CD4-positive, alpha-beta T cell treated with Interleukin-17A for 4 hours (primary cell): ENCODE results near the gene GDE1.
"Not testable (repeated sequence)": the region's sequence is repeated elsewhere in the genome, so short reads cannot be mapped to it uniquely, and the experiment has no call there.

Source experiments
- DNase-seq: peaks from one replicate; pipeline ENCODE4 v3.0.0-alpha.2; 2020; ENCODE audit warnings: mixed read lengths

GDE1 gene, protein sequence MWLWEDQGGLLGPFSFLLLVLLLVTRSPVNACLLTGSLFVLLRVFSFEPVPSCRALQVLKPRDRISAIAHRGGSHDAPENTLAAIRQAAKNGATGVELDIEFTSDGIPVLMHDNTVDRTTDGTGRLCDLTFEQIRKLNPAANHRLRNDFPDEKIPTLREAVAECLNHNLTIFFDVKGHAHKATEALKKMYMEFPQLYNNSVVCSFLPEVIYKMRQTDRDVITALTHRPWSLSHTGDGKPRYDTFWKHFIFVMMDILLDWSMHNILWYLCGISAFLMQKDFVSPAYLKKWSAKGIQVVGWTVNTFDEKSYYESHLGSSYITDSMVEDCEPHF

DNA sequence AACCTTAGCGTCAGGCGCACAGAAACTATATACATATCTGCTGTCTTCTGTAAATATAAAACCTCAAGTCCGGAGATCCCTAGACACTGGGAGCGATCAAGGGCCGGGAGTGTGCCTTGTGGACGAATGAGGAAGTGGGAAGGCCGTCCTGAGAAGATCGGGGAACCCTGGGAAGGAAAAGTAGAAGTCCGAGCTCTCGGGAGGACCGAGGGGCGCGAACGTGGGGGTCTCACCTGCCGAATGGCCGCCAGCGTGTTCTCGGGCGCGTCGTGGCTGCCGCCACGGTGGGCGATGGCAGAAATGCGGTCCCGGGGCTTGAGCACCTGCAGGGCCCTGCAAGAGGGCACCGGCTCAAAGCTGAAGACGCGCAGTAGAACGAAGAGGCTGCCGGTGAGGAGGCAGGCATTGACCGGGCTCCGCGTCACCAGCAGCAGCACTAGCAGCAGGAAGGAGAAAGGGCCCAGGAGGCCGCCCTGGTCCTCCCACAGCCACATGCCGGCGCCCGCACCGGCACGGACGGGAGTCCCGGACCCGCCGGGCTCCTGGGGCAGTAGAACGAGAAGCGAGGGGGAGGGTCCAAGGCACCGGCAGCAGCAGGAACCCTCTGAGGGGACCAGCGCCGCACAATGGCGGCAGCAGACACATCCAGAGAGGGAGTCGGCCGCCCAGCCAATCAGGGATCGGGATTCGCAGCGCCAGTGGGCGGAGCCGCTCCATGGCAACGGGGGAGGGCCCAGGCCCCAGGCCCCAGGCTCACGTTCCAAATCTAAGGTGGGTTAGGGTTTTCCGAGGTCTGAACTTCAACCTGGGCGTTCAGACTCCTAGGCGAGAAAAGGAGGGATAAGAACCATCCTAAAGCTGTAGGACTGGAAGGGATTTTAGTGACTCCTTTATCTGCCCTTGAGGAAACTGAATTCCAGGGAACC is at the start of gene GDE1:
Gene GDE1, minus strand, starts transcription at position 628 of the 926 bp plus-strand sequence. Its CDS starts 134 bp downstream, at position 494.
- peak; percentile 97 for DNase-seq

DNA sequence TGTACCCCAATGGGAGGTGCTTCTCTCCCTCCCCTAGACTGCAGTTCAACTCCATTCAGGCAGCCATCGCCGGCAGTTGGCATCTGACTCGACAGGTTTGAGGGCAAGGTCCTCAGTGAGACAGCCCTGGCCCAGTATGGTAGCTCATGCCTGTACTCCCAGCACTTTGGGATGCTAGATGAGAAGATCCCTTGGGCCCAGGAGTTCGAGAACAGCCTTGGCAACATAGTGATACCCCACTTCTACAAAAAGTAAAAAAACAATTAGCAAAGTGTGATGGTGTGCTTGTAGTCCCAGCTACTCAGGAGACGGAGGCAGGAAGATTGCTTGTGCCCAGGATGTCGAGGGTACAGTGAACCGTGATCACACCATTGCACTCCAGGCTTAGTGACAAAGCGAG is 45.7 kb upstream of the GDE1 start:
- no peak for DNase-seq

DNA sequence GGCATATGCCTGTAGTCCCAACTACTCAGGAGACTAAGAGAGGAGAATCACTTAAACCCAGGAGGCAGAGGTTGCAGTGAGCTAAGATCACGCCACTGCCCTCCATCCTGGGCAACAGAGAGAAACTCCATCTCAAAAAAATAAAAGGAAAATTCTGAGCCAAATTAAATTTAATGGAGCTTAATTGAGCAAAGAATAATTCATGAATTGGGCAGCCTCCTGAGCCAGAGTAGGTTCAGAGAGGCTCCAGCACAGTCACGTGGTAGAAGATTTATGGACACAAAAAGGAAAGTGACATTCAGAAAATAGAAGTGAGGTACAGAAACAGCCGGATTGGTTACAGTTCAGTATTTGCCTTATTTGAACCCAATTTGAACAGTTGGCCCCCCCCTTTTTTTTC is 44.5 kb upstream of the GDE1 start:
- DNase-seq: no peak

DNA sequence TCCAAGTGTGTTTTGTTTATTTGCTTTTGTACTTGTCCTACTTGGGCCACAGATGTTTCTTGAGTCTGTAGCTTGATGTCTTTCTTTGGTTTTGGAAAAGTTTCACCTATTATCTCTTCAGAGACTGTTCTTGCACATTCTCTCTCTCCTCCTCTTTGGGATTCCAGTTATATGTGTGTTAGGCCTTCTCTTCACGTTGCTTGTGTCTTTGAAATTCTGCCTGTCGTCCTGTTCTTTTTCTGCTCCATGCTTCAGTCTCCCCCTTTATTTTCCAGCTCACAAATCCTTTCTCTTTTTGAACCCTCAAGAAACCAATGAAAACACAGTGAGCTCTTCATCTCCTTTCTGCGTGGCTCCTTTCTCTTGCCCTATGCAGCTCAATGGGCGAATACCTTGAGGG is 41.5 kb upstream of the GDE1 start:
- no peak for DNase-seq

DNA sequence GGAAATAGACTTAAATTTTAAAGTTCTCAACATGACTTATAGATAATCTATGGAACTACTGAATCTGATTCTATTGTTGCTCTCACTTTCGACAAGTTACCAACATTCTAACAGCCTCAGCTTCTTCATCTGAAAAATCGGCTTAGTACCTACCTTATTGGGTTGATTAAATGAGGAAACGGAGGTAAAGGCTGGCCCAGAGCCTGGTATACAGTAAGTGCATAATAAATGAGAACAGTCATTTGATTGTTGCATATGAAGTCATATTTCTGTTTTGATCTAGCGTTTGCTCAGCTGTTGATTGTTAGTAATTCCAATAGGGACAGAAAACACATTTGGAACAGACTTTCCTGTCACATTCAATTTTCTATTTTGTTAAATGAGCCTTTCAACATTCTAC is 38.2 kb upstream of the GDE1 start:
- DNase-seq: no peak

DNA sequence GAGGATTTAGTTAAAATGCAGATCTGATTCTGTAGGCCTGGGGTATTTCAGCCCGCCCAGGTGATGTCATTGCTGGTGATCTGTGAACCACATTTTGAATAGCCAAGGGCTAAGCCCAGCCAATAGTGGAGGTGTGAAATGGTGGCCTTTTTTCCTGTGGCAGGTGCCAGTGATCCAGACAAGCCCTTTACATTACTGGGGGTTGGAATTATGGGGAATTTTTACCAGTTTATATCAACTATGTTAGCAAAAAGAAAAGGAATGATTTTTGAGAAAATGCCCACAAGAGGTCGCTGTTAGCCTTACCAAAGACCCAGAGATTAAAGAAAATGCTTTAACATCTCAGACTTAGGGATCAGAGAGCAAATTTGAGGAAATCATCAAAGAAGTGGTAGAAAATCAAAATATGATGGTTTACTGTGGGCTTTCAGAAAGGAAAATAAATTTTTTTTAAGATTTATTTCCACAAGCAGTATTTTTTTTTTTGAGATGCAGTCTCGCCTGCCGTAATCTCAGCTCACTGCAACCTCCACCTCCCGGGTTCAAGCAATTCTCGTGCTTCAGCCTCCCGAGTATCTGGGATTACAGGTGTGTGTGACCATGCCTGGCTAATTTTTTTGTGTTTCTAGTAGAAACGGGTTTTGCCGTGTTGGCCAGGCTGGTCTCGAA is 37.5 kb upstream of the GDE1 start:
- DNase-seq: peak; percentile 46

DNA sequence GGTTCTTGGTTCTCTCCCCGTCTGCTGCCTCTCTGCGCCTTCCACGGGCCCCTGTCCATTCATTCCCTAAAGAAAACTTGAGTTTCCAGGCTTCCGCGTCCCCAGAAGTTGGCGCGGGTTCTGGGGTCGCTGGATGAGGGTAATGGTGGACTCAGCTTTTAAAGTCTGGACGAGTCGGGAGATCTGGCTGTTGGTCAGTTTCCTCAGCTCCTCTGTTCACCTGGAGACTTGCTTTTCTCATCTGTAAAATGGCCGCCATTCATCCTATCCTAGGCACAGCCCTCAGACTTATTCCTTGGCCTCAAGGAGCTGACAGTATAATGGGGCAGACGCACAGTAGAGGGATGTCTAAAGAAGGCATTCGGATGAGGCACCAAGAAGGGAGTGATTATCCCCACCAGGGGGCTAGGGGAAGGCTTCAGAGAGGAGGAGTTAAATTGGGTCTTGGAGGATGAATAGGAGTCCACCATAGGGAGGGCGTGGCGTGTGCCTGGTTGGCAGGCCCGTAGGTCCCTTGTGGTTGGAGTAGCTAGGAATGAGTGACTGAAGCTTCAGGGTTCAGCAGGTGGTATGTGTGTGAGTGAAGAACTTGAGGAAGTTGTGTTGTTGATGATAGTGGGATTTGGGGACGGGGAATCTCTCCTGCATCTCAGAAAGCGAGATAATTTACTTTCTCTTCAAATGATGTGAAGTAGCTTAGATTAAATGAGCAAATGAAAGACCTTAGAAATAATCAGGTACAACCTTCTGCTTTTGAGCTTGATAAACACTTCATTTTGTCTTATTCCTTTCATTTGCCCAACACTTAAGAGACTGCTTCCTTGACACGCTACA is 34.3 kb upstream of the GDE1 start:
- peak; percentile 12 for DNase-seq

GRCh38 chr16:19555186-19555937 is 33.5 kb upstream of the GDE1 start, which contains the start of gene VPS35L:
Gene VPS35L (plus strand): TSS chr16:19555703. CDS start chr16:19555730, 27 bp downstream.
- peak; percentile 98 for DNase-seq

DNA sequence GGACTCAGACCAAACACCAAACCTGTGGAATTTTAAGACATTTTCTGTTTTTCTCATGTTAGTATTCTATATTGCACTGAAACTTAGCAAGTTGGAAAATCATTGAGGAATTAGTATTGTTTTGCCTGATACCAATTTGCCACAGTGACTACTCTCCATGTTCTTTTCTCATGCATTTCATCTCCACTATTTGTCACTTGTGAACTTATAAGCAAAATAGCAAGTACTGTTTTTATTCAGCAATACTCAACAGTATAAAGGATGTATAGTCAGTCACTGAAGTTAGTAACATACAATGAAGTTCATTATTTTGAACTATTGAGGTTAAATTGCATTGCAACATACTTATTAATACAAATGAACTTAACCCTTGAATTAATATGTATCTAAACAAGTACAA is 27.8 kb upstream of the GDE1 start:
- DNase-seq: no peak

DNA sequence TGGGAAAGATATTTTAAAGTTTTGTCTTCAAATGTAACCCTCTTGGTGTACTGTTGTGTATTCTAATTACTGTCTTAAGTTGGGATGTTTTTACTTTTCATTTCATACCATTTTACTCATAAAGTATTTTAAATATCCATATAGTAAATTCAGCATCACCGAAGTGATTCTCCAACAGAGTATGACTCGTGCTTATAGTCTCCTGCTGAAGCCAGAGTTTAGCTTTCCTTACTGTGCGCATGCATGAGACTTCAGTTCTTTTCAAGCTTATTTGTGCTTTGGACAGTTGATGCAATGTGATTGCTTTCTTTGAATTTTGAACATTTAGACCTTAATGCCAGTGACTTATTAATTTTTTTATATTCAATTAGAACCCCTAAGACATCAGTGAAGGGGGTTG is 26.2 kb upstream of the GDE1 start:
- DNase-seq: no peak

DNA sequence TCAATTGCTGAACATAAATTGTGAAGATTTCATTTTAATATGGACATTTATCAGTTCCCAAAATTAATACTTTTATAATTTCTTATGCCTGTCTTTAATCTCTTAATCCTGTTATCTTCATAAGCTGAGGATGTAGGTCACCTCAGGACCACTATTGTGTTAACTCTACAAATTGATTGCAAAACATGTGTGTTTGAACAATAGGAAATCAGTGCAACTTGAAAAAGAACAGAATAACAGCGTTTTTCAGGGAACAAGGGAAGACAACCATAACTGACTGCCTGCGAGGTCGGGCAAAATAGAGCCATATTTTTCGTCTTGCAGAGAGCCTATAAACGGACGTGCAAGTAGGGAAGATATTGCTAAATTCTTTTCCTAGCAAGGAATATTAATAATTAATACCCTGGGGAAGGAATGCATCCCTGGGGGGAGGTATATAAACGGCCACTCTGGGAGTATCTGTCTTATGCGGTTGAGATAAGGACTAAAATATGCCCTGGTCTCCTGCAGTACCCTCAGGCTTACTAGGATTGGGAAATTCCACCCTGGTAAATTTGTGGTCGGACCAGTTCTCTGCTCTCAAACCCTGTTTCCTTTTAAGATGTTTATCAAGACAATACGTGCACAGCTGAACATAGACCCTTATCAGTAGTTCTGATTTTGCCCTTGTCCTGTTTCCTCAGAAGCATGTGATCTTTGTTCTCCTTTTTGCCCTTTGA is 21.5 kb upstream of the GDE1 start:
- DNase-seq: not testable (repeated sequence)

- no peak for DNase-seq
Observed at GRCh38 chr16:19542138-19542821, 20.4 kb upstream of the GDE1 start.

DNA sequence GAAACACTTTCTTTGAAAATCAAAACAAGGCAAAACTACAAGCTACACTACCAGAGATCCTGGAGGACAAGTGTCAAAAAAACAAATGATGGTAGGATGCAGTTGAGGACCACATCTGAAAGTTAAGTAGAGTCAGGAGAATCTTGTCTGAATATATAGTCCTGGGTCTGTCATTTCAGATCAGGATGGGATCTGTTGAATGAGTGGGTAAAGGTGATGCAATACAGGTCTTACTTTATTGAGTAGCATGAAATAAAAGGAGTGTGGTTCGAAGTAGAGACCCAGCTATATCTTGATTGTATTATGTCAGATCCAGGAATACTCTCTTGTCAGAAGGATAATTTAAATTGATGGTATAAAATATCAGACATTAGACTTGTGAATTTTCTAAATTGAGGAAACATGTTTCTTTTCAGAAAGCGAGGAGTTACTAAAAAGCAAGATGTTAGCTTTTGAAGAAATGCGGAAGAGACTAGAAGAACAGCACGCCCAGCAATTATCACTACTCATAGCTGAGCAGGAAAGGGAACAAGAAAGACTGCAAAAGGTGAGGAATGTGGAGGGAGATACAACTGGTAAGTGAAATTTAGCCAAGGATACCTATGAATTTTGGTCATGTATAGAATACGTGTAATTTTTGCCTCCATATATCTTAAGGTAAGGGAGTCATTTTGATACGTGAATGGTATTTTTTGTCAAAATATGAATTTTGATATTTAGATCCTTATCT is 18.5 kb upstream of the GDE1 start:
- no peak for DNase-seq

DNA sequence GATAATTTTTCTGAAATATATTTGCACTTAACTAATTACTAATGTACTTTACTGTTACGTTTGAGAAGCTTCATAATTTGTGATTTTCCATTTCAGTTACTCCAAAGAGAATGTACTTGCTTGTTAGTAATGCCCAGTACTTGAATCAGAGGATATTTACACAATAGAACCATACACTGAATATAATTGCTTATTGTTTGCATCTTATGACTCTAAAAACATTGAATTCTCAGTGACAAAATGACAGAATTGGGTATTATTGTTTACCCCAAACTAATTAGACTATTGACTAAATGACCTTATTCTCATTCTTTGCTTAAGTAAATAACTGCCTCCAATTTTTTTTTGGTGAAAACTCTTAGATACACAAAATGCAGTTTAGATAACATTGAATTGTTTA is 10.7 kb upstream of the GDE1 start:
- no peak for DNase-seq

DNA sequence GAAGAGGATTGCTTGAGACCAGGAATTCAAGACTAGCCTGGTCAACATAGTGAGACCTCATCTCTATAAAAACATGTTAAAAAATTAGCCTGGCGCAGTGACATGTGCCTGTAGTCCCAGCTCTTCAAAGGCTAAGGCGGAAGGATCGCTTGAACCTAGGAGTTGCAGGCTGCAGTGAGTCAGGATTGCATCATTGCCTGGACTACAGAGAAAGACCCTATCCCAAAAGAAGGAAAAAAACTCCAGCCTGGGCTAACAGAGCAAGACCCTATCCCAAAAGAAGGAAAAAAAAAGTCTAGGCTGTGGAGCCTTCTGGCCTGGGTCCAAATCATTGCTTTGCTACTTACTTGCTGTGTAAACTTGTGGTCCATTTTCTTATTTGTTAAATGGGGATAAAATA is 6.8 kb upstream of the GDE1 start:
- no peak for DNase-seq

GRCh38 chr16:19527161-19527560 is 5.3 kb upstream of the GDE1 start:
- no peak for DNase-seq

DNA sequence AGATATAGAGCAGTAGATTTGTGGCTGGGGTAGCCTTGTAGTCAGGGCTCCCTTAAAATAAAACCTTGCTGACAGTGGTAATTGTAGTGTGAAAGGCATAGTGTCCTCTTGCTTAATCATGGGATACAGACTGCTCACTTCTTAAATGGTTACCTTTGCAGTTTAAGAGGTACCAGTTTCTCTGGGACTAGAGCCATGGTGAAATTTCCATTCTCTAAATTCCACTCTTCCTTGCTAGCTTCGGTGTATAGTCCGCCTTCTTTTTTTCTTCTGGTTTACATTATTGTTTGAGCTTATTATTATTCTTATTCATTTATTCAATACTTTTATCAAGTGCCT is 3.5 kb upstream of the GDE1 start:
- no peak for DNase-seq

GRCh38 chr16:19524616-19525384 is 2.9 kb upstream of the GDE1 start:
- DNase-seq: no peak

DNA sequence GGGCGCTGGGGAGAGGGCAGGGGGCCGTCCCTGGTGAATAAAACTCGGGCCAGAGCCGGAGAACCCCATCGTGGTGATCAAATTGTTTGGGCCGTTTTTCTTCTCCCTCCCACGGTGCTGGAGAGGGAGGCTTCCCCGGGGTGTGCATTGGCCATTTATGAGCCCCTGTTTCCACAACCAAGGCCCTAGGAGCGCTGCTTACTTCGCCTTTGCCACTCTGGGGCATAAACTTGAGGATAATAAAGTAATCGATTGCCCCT is 2.4 kb upstream of the GDE1 start:
- DNase-seq: no peak
